Neural progenitor cell (in vitro differentiated cells): ENCODE results near the gene SMC4. TPM values are rescaled to one million over a fixed set of nuclear protein-coding genes. Genes with fewer than 3 reads are reported as not detected.
A peak's percentile ranks its signal among the peaks of the same experiment; 100 is the strongest.

ENCODE experiments used
- DNase-seq: peaks from one replicate; pipeline ENCODE4 v3.0.0-alpha.2; 2016; ENCODE audit warnings: low spot score
- H2AFZ ChIP-seq: fragments of 200-600 bp; sonication (generic); replicated peaks from 2 replicates; pipeline ENCODE4 v1.6.1; 2016; ENCODE audit warnings: antibody characterized with exemption
- H3F3A ChIP-seq: fragments of 200-600 bp; sonication (generic); 2 replicates; pipeline ENCODE4 v1.6.1; 2016; ENCODE audit warnings: antibody characterized with exemption, low read depth
- H3K27ac ChIP-seq: fragments of 200-600 bp; sonication (generic); 2 replicates; pipeline ENCODE4 v1.5.1; 2016; ENCODE audit warnings: mild to moderate bottlenecking
- H3K27me3 ChIP-seq: fragments of 200-600 bp; sonication (generic); 2 replicates; pipeline ENCODE4 v1.6.1; 2016; ENCODE audit warnings: mild to moderate bottlenecking, moderate library complexity
- H3K36me3 ChIP-seq: fragments of 200-600 bp; sonication (generic); 2 replicates; pipeline ENCODE4 v1.5.1; 2016
- H3K4me1 ChIP-seq: fragments of 200-600 bp; sonication (generic); 2 replicates; pipeline ENCODE4 v1.6.1; 2016; ENCODE audit warnings: mixed run types
- H3K4me2 ChIP-seq: fragments of 200-600 bp; sonication (generic); 2 replicates; pipeline ENCODE4 v1.6.1; 2016
- H3K4me3 ChIP-seq: fragments of 200-600 bp; sonication (generic); 2 replicates; pipeline ENCODE4 v1.5.1; 2016
- H3K79me2 ChIP-seq: fragments of 200-600 bp; sonication (generic); 2 replicates; pipeline ENCODE4 v1.6.1; 2016; ENCODE audit warnings: low read depth
- H3K9ac ChIP-seq: fragments of 200-600 bp; sonication (generic); 2 replicates; pipeline ENCODE4 v1.6.1; 2016
- H3K9me3 ChIP-seq: fragments of 200-600 bp; sonication (generic); 2 replicates; pipeline ENCODE4 v1.5.1; 2016; ENCODE audit warnings: low read depth
- H4K20me1 ChIP-seq: fragments of 200-600 bp; sonication (generic); 2 replicates; pipeline ENCODE4 v1.6.1; 2016; ENCODE audit warnings: low read depth
- H3K27ac Mint-ChIP-seq: 3 replicates; pipeline ENCODE4 v1.8.0; 2021; ENCODE audit warnings: mixed read lengths
- H3K27me3 Mint-ChIP-seq: 2 replicates; pipeline ENCODE4 v1.8.0; 2022; ENCODE audit warnings: low read depth, mild to moderate bottlenecking, inconsistent platforms, moderate library complexity, mixed read lengths; ENCODE audit not compliant: insufficient read depth
- H3K36me3 Mint-ChIP-seq: 3 replicates; pipeline ENCODE4 v1.8.0; 2021; ENCODE audit warnings: mixed read lengths
- H3K4me1 Mint-ChIP-seq: 3 replicates; pipeline ENCODE4 v1.8.0; 2021; ENCODE audit warnings: mixed read lengths
- H3K4me3 Mint-ChIP-seq: 3 replicates; pipeline ENCODE4 v1.8.0; 2021; ENCODE audit warnings: mild to moderate bottlenecking, moderate library complexity, mixed read lengths
- H3K9me3 Mint-ChIP-seq: 3 replicates; pipeline ENCODE4 v1.8.0; 2020; ENCODE audit warnings: mixed read lengths
- EZH2 ChIP-seq: fragments of 200-600 bp; sonication (generic); IDR thresholded peaks from 2 replicates; pipeline ENCODE4 v1.6.1; 2017; ENCODE audit warnings: antibody characterized with exemption, mild to moderate bottlenecking, moderate library complexity
- EZH2phosphoT487 ChIP-seq: fragments of 200-600 bp; sonication (generic); IDR thresholded peaks from 2 replicates; pipeline ENCODE4 v1.6.1; 2017; ENCODE audit warnings: antibody characterized with exemption
- microRNA counts: library from miRNA; unstranded; fragments of <30 nt; microRNA quantifications from one replicate; lab custom pipeline; 2016
- microRNA-seq: library from miRNA; unstranded; fragments of <30 nt; microRNA quantifications from one replicate; pipeline ENCODE4, GENCODE V29; 2016
- small RNA-seq: library from RNA; depleted of rRNA; stranded (forward); fragments of <200 nt; gene quantifications from one replicate; pipeline ENCODE3, GENCODE V24; 2015
- total RNA-seq: library from RNA; depleted of rRNA; stranded (reverse); fragments of >200 nt; gene quantifications from 2 replicates; pipeline ENCODE4 v1.2.3, GENCODE V29; 2015; ENCODE audit warnings: low replicate concordance
- TF ChIP-seq, protein P1 (sequence below): fragments of 200-600 bp; sonication (generic); IDR thresholded peaks from 2 replicates; pipeline ENCODE4 v1.5.1; 2017; ENCODE audit warnings: antibody characterized with exemption, mild to moderate bottlenecking

The SMC4 gene
- total RNA-seq, 1 donor from 2014 or later, result 382 TPM

GRCh38 chr3:160480931-160481330 lies 81.5 kb downstream of the SMC4 start:
- no peak overlapping the region for H3K27ac ChIP-seq
- H3K27me3 ChIP-seq, result no peaks in the 10 kb centered on the region
- H3K27ac Mint-ChIP-seq, result no peak overlapping the region
- TF ChIP-seq, protein P1, sequence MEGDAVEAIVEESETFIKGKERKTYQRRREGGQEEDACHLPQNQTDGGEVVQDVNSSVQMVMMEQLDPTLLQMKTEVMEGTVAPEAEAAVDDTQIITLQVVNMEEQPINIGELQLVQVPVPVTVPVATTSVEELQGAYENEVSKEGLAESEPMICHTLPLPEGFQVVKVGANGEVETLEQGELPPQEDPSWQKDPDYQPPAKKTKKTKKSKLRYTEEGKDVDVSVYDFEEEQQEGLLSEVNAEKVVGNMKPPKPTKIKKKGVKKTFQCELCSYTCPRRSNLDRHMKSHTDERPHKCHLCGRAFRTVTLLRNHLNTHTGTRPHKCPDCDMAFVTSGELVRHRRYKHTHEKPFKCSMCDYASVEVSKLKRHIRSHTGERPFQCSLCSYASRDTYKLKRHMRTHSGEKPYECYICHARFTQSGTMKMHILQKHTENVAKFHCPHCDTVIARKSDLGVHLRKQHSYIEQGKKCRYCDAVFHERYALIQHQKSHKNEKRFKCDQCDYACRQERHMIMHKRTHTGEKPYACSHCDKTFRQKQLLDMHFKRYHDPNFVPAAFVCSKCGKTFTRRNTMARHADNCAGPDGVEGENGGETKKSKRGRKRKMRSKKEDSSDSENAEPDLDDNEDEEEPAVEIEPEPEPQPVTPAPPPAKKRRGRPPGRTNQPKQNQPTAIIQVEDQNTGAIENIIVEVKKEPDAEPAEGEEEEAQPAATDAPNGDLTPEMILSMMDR, result no peak
- TF ChIP-seq EZH2, result no peak
- no peak for TF ChIP-seq EZH2phosphoT487
- no peaks in the 10 kb centered on the region for H3K79me2 ChIP-seq
- no peak overlapping the region for H3K4me2 ChIP-seq
- no peak overlapping the region for H2AFZ ChIP-seq
- H3K4me3 Mint-ChIP-seq, result no peak overlapping the region
- no peak for DNase-seq
- H3K36me3 ChIP-seq, result no peaks in the 10 kb centered on the region
- H3F3A ChIP-seq, result peaks cover under 1% of the 10 kb centered on the region
- no peak overlapping the region for H3K9ac ChIP-seq
- no peaks in the 10 kb centered on the region for H4K20me1 ChIP-seq
- no peak overlapping the region for H3K4me3 ChIP-seq
- peaks cover 2% of the 10 kb centered on the region for H3K4me1 Mint-ChIP-seq
- H3K27me3 Mint-ChIP-seq, result no peaks in the 10 kb centered on the region
- H3K9me3 Mint-ChIP-seq, result no peaks in the 10 kb centered on the region
- no peaks in the 10 kb centered on the region for H3K9me3 ChIP-seq
- no peaks in the 10 kb centered on the region for H3K4me1 ChIP-seq
- no peaks in the 10 kb centered on the region for H3K36me3 Mint-ChIP-seq

DNA sequence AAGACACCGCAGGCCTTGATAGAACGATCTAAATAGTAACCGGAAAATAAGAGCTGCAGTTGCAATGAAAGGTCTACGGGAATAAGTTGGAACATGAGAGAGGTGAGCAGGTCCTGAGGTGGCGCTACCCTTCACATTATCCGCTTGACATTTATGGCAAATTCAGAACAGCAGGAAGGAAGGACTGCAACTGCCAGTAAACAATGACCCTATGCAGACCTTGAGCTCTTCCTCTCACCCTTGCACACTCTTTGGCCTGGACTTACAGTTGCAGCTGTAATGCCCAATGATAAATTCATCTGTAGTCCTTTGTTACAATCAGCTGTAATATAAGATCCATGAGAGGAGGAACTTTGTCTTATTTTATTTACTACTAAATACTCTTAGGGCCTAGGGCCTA lies 82.4 kb downstream of the SMC4 start:
- TF ChIP-seq EZH2phosphoT487 (no peak), EZH2 (no peak)
- TF ChIP-seq, protein P1, result no peak
- Histone ChIP-seq H3K79me2 (no peaks in the 10 kb centered on the region), H3K4me3 (no peak overlapping the region), H2AFZ (no peak overlapping the region), H3K4me1 (no peaks in the 10 kb centered on the region), H3K9ac (no peak overlapping the region), H3K9me3 (no peaks in the 10 kb centered on the region), H3K4me2 (no peak overlapping the region), H4K20me1 (no peaks in the 10 kb centered on the region), H3K27ac (no peak overlapping the region), H3K27me3 (no peaks in the 10 kb centered on the region), H3F3A (peaks cover 3% of the 10 kb centered on the region), H3K36me3 (no peaks in the 10 kb centered on the region)
- no peak for DNase-seq
- Mint-ChIP-seq H3K36me3 (no peaks in the 10 kb centered on the region), H3K4me3 (no peak overlapping the region), H3K27me3 (no peaks in the 10 kb centered on the region), H3K4me1 (peaks cover 2% of the 10 kb centered on the region), H3K9me3 (no peaks in the 10 kb centered on the region), H3K27ac (no peak overlapping the region)

GRCh38 chr3:160482796-160483195 lies 83.3 kb downstream of the SMC4 start:
- no peaks in the 10 kb centered on the region for H3K79me2 ChIP-seq
- H3K4me2 ChIP-seq, result no peak overlapping the region
- Mint-ChIP-seq H3K36me3 (no peaks in the 10 kb centered on the region), H3K4me1 (peaks cover 2% of the 10 kb centered on the region), H3K4me3 (no peak overlapping the region), H3K27ac (no peak overlapping the region), H3K9me3 (no peaks in the 10 kb centered on the region), H3K27me3 (no peaks in the 10 kb centered on the region)
- no peak overlapping the region for H2AFZ ChIP-seq
- DNase-seq, result no peak
- no peaks in the 10 kb centered on the region for H3K36me3 ChIP-seq
- no peaks in the 10 kb centered on the region for H3K27me3 ChIP-seq
- H3K4me3 ChIP-seq, result no peak overlapping the region
- no peaks in the 10 kb centered on the region for H3K4me1 ChIP-seq
- H3F3A ChIP-seq, result peaks cover 3% of the 10 kb centered on the region
- no peaks in the 10 kb centered on the region for H4K20me1 ChIP-seq
- TF ChIP-seq, protein P1, result no peak
- TF ChIP-seq EZH2phosphoT487, result no peak
- TF ChIP-seq EZH2, result no peak
- no peak overlapping the region for H3K9ac ChIP-seq
- H3K27ac ChIP-seq, result no peak overlapping the region
- H3K9me3 ChIP-seq, result no peaks in the 10 kb centered on the region

MicroRNA genes within 50 kb of the gene (microRNA counts, 767-probe panel; counts per million panel counts)
- microRNA hsa-miR-15b-5p (lab: Ali Mortazavi, UCI), result 13,094 counts per million, percentile 99 among the panel's probes with 10 or more counts

Small RNAs within 50 kb of the gene (microRNA-seq; reads per million reads assigned to microRNA genes)
- gene MIR15B (1,451 reads per million, percentile 95 among the genes with 10 or more reads in this experiment), gene MIR16-2 (91.7 reads per million, percentile 75 among the genes with 10 or more reads in this experiment)

Small RNAs within 50 kb of the gene (small RNA-seq; reads per million reads assigned to genes)
- 7.3 reads per million, percentile 95 among the genes with 10 or more reads in this experiment for gene MIR15B
- 1.1 reads per million, percentile 81 among the genes with 10 or more reads in this experiment for gene MIR16-2
- not detected for gene RNU7-136P

Other genes starting within 250 kb of the SMC4 start
- gene C3orf80, start 174.2 kb upstream of the SMC4 start, total RNA-seq, result not detected in 2 replicates
- gene IFT80, start 425 bp upstream of the SMC4 start, total RNA-seq, result 69.0 and 90.0 TPM in 2 replicates
- 80.9 and 120 TPM in 2 replicates for gene TRIM59, start 50.1 kb downstream of the SMC4 start, total RNA-seq
- gene KPNA4, start 165.9 kb downstream of the SMC4 start, total RNA-seq, result 35.4 and 56.6 TPM in 2 replicates